HepG2 (cell line): Measurements from ENCODE around the gene CBLB. TPM values are rescaled to one million over a fixed set of nuclear protein-coding genes. Genes with fewer than 3 reads are reported as not detected.
A peak's percentile ranks its signal among the peaks of the same experiment; 100 is the strongest.

ENCODE experiments used
- ATAC-seq: fragments of 200-7000 bp; cut with Tn5 transposase; 3 replicates; pipeline ENCODE4 v1.9.1; 2020; ENCODE audit warnings: mild to moderate bottlenecking, moderate library complexity
- BruUV-seq: library from RNA; stranded (reverse); fragments of 400-500 nt; replicated peaks from 2 replicates; lab custom pipeline; 2021; lab: Mats Ljungman, UMichigan
- CTCF ChIA-PET: fragments of 300-600 bp; formaldehyde crosslinking; extraction: SDS; loops from one replicate; lab custom pipeline; 2021; ENCODE audit warnings: low total read pairs, inconsistent platforms, low intra/inter-chr PET ratio; lab: Yijun Ruan, JAX
- POLR2A ChIA-PET: fragments of 350-600 bp; sonication (Branson Sonifier 250); formaldehyde crosslinking; loops from one replicate; lab custom pipeline; 2020; ENCODE audit warnings: antibody characterized with exemption, inconsistent platforms; lab: Yijun Ruan, JAX
- DNase-seq: peaks from one replicate; pipeline ENCODE4 v3.0.0-alpha.2; 2015; ENCODE audit warnings: low spot score
- FAIRE-seq: peaks from 3 replicates; lab custom pipeline; 2011; peaks lifted over from hg19 to GRCh38; lab: Jason Lieb, UNC
- H2AFZ ChIP-seq: one replicate; pipeline ENCODE4 v1.6.1; 2011; ENCODE audit warnings: low read length, inconsistent platforms
- H3K27ac ChIP-seq: fragments of 300-600 bp; 3 replicates; pipeline ENCODE4 v1.8.0; 2011; ENCODE audit warnings: mixed run types, mild to moderate bottlenecking, mixed read lengths, low read length, inconsistent platforms; ENCODE audit not compliant: insufficient read depth; ENCODE audit errors: extremely low read length
- H3K27me3 ChIP-seq, 2 experiments: fragments of 200-600 bp in 1 of 2; 2 replicates in 1 of 2; 3 replicates in 1 of 2; pipeline versions ENCODE4 v1.6.0 to v1.8.0; 2011; ENCODE audit warnings: low read length in 2 of 2, mild to moderate bottlenecking in 2 of 2, moderate library complexity in 2 of 2, inconsistent platforms in 1 of 2; ENCODE audit not compliant: insufficient read depth in 2 of 2, control insufficient read depth in 1 of 2
- H3K36me3 ChIP-seq, 2 experiments: fragments of 200-600 bp in 1 of 2; replicated peaks in 1 of 2; 2 replicates in 1 of 2; 3 replicates in 1 of 2; pipeline versions ENCODE4 v1.5.1 to v1.8.0; 2011; ENCODE audit warnings: low read length in 2 of 2, inconsistent platforms in 1 of 2; ENCODE audit not compliant: insufficient read depth in 2 of 2, control insufficient read depth in 1 of 2
- H3K4me1 ChIP-seq: 2 replicates; pipeline ENCODE4 v1.5.1; 2012; ENCODE audit warnings: low read length, inconsistent platforms; ENCODE audit not compliant: insufficient read depth
- H3K4me2 ChIP-seq: 2 replicates; pipeline ENCODE4 v1.6.0; 2011; ENCODE audit warnings: low read depth, low read length, inconsistent platforms
- H3K4me3 ChIP-seq, 3 experiments: fragments of 200-600 bp in 1 of 3; sonication (generic), shearing (Covaris generic) in 1 of 3; replicated peaks in 1 of 3; 2 replicates each; pipeline ENCODE4 v1.5.1; 2011 to 2016; ENCODE audit warnings: low read length in 3 of 3, inconsistent platforms in 2 of 3, low read depth in 2 of 3, mild to moderate bottlenecking in 2 of 3, control low read depth in 1 of 3, mixed read lengths in 1 of 3; ENCODE audit not compliant: insufficient read depth in 1 of 3
- H3K79me2 ChIP-seq: one replicate; pipeline ENCODE4 v1.6.1; 2011; ENCODE audit warnings: low read length, inconsistent platforms; ENCODE audit not compliant: insufficient read depth
- H3K9ac ChIP-seq: 2 replicates; pipeline ENCODE4 v1.6.0; 2011; ENCODE audit warnings: mild to moderate bottlenecking, low read depth, low read length, inconsistent platforms; ENCODE audit not compliant: insufficient read depth
- H3K9me3 ChIP-seq: 2 replicates; pipeline ENCODE4 v1.5.1; 2012; ENCODE audit warnings: mild to moderate bottlenecking, low read length
- H4K20me1 ChIP-seq: 2 replicates; pipeline ENCODE4 v1.6.0; 2011; ENCODE audit warnings: inconsistent platforms, mild to moderate bottlenecking, low read length, moderate library complexity; ENCODE audit not compliant: insufficient read depth
- HDAC1 ChIP-seq: sonication (generic); formaldehyde crosslinking; IDR thresholded peaks from 2 replicates; pipeline ENCODE4 v1.5.1; 2020; ENCODE audit warnings: mild to moderate bottlenecking, missing genetic modification reagents
- HNF4G ChIP-seq, 2 experiments: sonication (generic) in 1 of 2; formaldehyde crosslinking in 1 of 2; IDR thresholded peaks; 2 replicates each; pipeline versions ENCODE4 v1.4.0 to v1.6.1; 2011 to 2020; ENCODE audit warnings: borderline replicate concordance in 2 of 2, low read depth in 2 of 2, mild to moderate bottlenecking in 2 of 2, low read length in 1 of 2, missing genetic modification reagents in 1 of 2, moderate library complexity in 1 of 2
- NONO ChIP-seq, 2 experiments: fragments of 450-650 bp in 1 of 2; sonication (generic) in 1 of 2; formaldehyde crosslinking in 1 of 2; IDR thresholded peaks in 1 of 2; conservative IDR thresholded peaks in 1 of 2; 2 replicates each; pipeline versions ENCODE4 v1.6.1 to v1.8.0; 2017 to 2022; ENCODE audit warnings: mild to moderate bottlenecking in 1 of 2, missing genetic modification reagents in 1 of 2, moderate library complexity in 1 of 2
- POGZ ChIP-seq: sonication (generic); formaldehyde crosslinking; IDR thresholded peaks from 2 replicates; pipeline ENCODE4 v1.4.0; 2020; ENCODE audit warnings: mild to moderate bottlenecking, missing genetic modification reagents
- PTBP1 ChIP-seq: fragments of 200-400 bp; formaldehyde crosslinking; IDR thresholded peaks from 2 replicates; pipeline ENCODE4 v1.6.1; 2018; ENCODE audit warnings: low read length, low read depth; ENCODE audit not compliant: poor library complexity, severe bottlenecking
- SNAPC2 ChIP-seq: sonication (generic); formaldehyde crosslinking; IDR thresholded peaks from 2 replicates; pipeline ENCODE4 v1.8.1; 2022; ENCODE audit warnings: mild to moderate bottlenecking, missing genetic modification reagents
- TFDP2 ChIP-seq: sonication (generic); formaldehyde crosslinking; IDR thresholded peaks from 2 replicates; pipeline ENCODE4 v1.4.0; 2020; ENCODE audit warnings: missing genetic modification reagents
- ZBTB25 ChIP-seq: IDR thresholded peaks from 2 replicates; pipeline ENCODE4 v1.6.1; 2018; ENCODE audit warnings: missing genetic modification reagents
- ZBTB34 ChIP-seq: sonication (generic); formaldehyde crosslinking; IDR thresholded peaks from 2 replicates; pipeline ENCODE4 v1.8.0; 2022; ENCODE audit warnings: mild to moderate bottlenecking, missing genetic modification reagents
- ZNF232 ChIP-seq: sonication (generic); formaldehyde crosslinking; IDR thresholded peaks from 2 replicates; pipeline ENCODE4 v1.4.0; 2020; ENCODE audit warnings: missing genetic modification reagents, borderline replicate concordance
- ZNF281 ChIP-seq: sonication (generic); formaldehyde crosslinking; IDR thresholded peaks from 2 replicates; pipeline ENCODE4 v1.4.0; 2020; ENCODE audit warnings: missing genetic modification reagents, borderline replicate concordance
- ZNF451 ChIP-seq: sonication (generic); formaldehyde crosslinking; IDR thresholded peaks from 2 replicates; pipeline ENCODE4 v1.5.0; 2020; ENCODE audit warnings: mild to moderate bottlenecking, missing genetic modification reagents
- ZNF543 ChIP-seq: sonication (generic); formaldehyde crosslinking; IDR thresholded peaks from 2 replicates; pipeline ENCODE4 v1.4.0; 2020; ENCODE audit warnings: mild to moderate bottlenecking, missing genetic modification reagents
- ZNF546 ChIP-seq: sonication (generic); formaldehyde crosslinking; conservative IDR thresholded peaks from 2 replicates; pipeline ENCODE4 v1.8.1; 2023; ENCODE audit warnings: mild to moderate bottlenecking, missing genetic modification reagents
- ZNF558 ChIP-seq: sonication (generic); formaldehyde crosslinking; IDR thresholded peaks from 2 replicates; pipeline ENCODE4 v1.9.0; 2022; ENCODE audit warnings: mild to moderate bottlenecking, missing genetic modification reagents, borderline replicate concordance
- ZNF569 ChIP-seq: sonication (generic); formaldehyde crosslinking; IDR thresholded peaks from 2 replicates; pipeline ENCODE4 v1.5.0; 2020; ENCODE audit warnings: mild to moderate bottlenecking, missing genetic modification reagents, moderate library complexity, borderline replicate concordance
- ZSCAN21 ChIP-seq: sonication (generic); formaldehyde crosslinking; IDR thresholded peaks from 2 replicates; pipeline ENCODE4 v1.8.0; 2022; ENCODE audit warnings: mild to moderate bottlenecking, missing genetic modification reagents, moderate library complexity, borderline replicate concordance
- WGBS: methylation state at CpG from one replicate; pipeline ENCODE4 v1.1.6; 2017; ENCODE audit warnings: low lambda C conversion rate; 5-methylcytosine and 5-hydroxymethylcytosine counted together
- in situ Hi-C: cut with HindIII; loops from 2 replicates; pipeline ENCODE4 v1.10.0; 2017; ENCODE audit warnings: low pct_unique_long_range_greater_than_20kb; ENCODE audit not compliant: extremely low pct_ligation_motif_present
- intact Hi-C: fragments of 100-400 bp; cut with micrococcal nuclease; formaldehyde crosslinking; loops from one replicate; pipeline ENCODE4 v1.10.0; 2022; ENCODE audit not compliant: unreplicated experiment
- polyA plus RNA-seq, 8 experiments: library from polyadenylated mRNA; depleted of rRNA in 3 of 8; stranded (reverse) in 7 of 8; unstranded in 1 of 8; fragments of >200 nt; fragmentation: Illumina TruSeq in 4 of 8; extraction: Trizol in 4 of 8; gene quantifications; 2 replicates each; pipeline versions ENCODE4 v1.2.1 to v1.2.3, GENCODE V29; 2011 to 2016; ENCODE audit warnings: low read depth in 4 of 8, missing spikeins in 1 of 8, mixed read lengths in 1 of 8; ENCODE audit not compliant: insufficient read depth in 1 of 8
- total RNA-seq, 5 experiments: library from RNA; depleted of rRNA; stranded (reverse); fragments of >200 nt; fragmentation: Illumina TruSeq; extraction: Trizol; gene quantifications; 2 replicates each; pipeline ENCODE4 v1.2.3, GENCODE V29; 2016; ENCODE audit warnings: low read depth in 1 of 5

Gene CBLB
- total and polyA plus RNA-seq, 2 of the 13 experiments (the other 11 are each of a cell fraction or from before 2014, with no cell fraction given) = 9.8 to 16.4 TPM

DNA sequence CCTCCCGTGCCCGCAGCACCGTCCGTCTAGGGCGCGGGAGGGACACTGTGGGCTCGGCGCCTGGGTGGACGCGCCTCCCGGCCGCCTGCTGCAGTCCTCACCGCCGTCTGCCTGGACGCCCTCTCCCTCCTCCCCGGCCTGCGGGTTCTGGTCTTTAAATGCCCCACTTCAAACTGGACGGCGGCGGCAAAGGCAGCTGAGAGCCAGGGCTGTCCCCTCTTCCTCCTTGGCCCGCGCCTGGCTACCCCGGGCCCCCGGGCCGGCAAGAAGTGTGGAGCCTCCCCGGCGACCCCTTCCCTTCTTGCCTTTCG, 426 bp downstream of the CBLB start:
- Histone ChIP-seq H3K27ac (peak overlapping the region; percentile 88), H4K20me1 (peaks cover 5% of the 10 kb centered on the region), H3K4me1 (peaks cover 49% of the 10 kb centered on the region), H3K27me3 (no peaks in the 10 kb centered on the region; a peak in 1 of 5 replicates), H3K36me3 (peaks cover 3 to 10% of the 10 kb centered on the region in 2 experiments; a peak in 2 of 5 replicates), H2AFZ (no peak overlapping the region), H3K4me2 (peak overlapping the region; percentile 79), H3K9me3 (no peaks in the 10 kb centered on the region), H3K4me3 (peak overlapping the region; percentile 83 to 100 (median 94)), H3K79me2 (peaks cover 46% of the 10 kb centered on the region), H3K9ac (peak overlapping the region; percentile 95)
- ChIA-PET POLR2A (interaction anchor here (0.8 to 2.7 kb wide), 3 partner anchors 31 to 500 kb away, joined by 3 to 12 read pairs (median 3); no protein-coding TSS in a partner anchor), CTCF (no interaction called here)
- BruUV-seq = no TSS peak
- intact Hi-C loops (loop anchor here (2.0 to 10.0 kb wide), 6 partner anchors 41 to 294 kb away; no protein-coding TSS in a partner anchor), in situ Hi-C loops (no loop called here)
- WGBS = 4% methylated on average over 12 of the region's 28 CpGs
- ATAC-seq = peak; percentile 68
- no peak for FAIRE-seq
- DNase-seq = peak; percentile 35
- TF ChIP-seq ZBTB25 (no peak; the same call in 1 of the 2 replicates), POGZ (CRISPR knock-in tag) (0 out of 2 replicates have a peak, but pooled peaks have one; percentile 10), ZNF558 (CRISPR knock-in tag) (no peak), ZBTB34 (CRISPR knock-in tag) (no peak), NONO (IDR thresholded peaks at IDR 0.05) (no peak), NONO (CRISPR knock-in tag; conservative IDR thresholded peaks at IDR 0.05) (no peak), ZNF281 (no peak), ZNF451 (no peak), SNAPC2 (no peak), HDAC1 (CRISPR knock-in tag) (peak; percentile 46; the same call in 1 of the 2 replicates), ZNF232 (no peak), ZNF569 (no peak), TFDP2 (CRISPR knock-in tag) (no peak), ZNF543 (CRISPR knock-in tag) (no peak), ZSCAN21 (CRISPR knock-in tag) (no peak), HNF4G (IDR thresholded peaks at IDR 0.05; ENCODE audit: borderline replicate concordance, low read depth, low read length) (no peak), HNF4G (CRISPR knock-in tag; IDR thresholded peaks at IDR 0.05; ENCODE audit: borderline replicate concordance, low read depth) (no peak), ZNF546 (no peak), PTBP1 (no peak)
